ENCODE results near the gene REPIN1. TPM values are rescaled to one million over a fixed set of nuclear protein-coding genes. Genes with fewer than 3 reads are reported as not detected.

Gene REPIN1
- total RNA-seq, 1 experiment from 2014 or later: 189 TPM

- TF ChIP-seq, protein P1, sequence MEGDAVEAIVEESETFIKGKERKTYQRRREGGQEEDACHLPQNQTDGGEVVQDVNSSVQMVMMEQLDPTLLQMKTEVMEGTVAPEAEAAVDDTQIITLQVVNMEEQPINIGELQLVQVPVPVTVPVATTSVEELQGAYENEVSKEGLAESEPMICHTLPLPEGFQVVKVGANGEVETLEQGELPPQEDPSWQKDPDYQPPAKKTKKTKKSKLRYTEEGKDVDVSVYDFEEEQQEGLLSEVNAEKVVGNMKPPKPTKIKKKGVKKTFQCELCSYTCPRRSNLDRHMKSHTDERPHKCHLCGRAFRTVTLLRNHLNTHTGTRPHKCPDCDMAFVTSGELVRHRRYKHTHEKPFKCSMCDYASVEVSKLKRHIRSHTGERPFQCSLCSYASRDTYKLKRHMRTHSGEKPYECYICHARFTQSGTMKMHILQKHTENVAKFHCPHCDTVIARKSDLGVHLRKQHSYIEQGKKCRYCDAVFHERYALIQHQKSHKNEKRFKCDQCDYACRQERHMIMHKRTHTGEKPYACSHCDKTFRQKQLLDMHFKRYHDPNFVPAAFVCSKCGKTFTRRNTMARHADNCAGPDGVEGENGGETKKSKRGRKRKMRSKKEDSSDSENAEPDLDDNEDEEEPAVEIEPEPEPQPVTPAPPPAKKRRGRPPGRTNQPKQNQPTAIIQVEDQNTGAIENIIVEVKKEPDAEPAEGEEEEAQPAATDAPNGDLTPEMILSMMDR (IDR thresholded peaks at IDR 0.05; ENCODE audit: unreplicated experiment): no peak
- peaks cover 55% of the 10 kb centered on the region for H3K4me1 Mint-ChIP-seq (ENCODE audit: low read depth, unreplicated experiment)
- peak overlapping the region; percentile 96 for H3K4me3 Mint-ChIP-seq (ENCODE audit: low read depth, unreplicated experiment)
- peaks cover 61% of the 10 kb centered on the region for H3K36me3 Mint-ChIP-seq (ENCODE audit: insufficient read depth, unreplicated experiment)
- no peaks in the 10 kb centered on the region for H3K9me3 Mint-ChIP-seq (ENCODE audit: low read depth, unreplicated experiment)
- intact Hi-C loops (cut with micrococcal nuclease; ENCODE audit: unreplicated experiment): no loop called here
- peak overlapping the region; percentile 65 for H3K27ac Mint-ChIP-seq (ENCODE audit: unreplicated experiment)
- TSS peak; percentile 97 for BruUV-seq (replicated peaks)
- peak; percentile 76 for DNase-seq
- CTCF ChIA-PET: interaction anchor here (0.8 to 1.0 kb wide), 2 partner anchors 10 to 28 kb away, joined by 3 to 4 read pairs; partner anchors contain the start of gene REPIN1
- H3K27me3 Mint-ChIP-seq (ENCODE audit: unreplicated experiment): no peaks in the 10 kb centered on the region
Observed at GRCh38 chr7:150378115-150378852, 9.7 kb downstream of the REPIN1 start.

DNA sequence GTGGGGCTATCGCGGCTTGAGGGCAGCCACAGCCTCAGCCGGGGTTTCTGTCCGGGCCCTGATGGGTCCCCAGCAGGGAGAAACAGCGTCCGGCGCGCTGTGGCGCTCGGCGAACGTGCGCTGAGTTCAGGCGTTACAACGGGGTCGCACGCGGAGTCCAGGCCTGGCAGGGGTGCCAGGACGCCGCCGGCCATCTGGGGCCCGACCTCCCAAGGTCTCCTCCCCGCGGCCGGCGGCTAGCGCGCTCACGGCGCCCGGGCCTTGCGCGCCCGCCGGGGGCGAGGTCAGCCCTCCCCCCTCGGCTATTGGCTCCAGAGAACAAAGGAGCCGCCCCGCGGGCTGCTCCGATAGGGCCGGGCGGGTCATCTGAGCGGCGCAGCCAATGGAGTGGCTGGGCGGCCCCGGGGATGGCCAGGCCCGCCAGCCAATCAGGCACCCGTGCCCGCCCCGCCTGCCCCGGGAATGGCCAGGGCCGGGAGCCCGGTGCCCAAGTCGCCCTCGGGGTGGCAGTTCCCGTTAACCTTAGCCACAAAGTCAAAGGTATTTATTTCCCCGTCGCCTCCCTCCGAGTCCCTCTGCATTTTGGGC is 10.3 kb downstream of the REPIN1 start, which contains the start of gene ZNF775:
Gene ZNF775, plus strand, starts transcription at position 478 of the 588 bp plus-strand sequence. CDS start 9,141 bp downstream, outside the sequence.
- TF ChIP-seq, protein P1 (IDR thresholded peaks at IDR 0.05; ENCODE audit: unreplicated experiment): no peak
- DNase-seq: peak; percentile 97
- Mint-ChIP-seq H3K27ac (ENCODE audit: unreplicated experiment) (peak within 1 kb of the TSS; percentile 85), H3K9me3 (ENCODE audit: low read depth, unreplicated experiment) (no peaks in the 10 kb centered on the region), H3K36me3 (ENCODE audit: insufficient read depth, unreplicated experiment) (peaks cover 55% of the 10 kb centered on the region), H3K4me3 (ENCODE audit: low read depth, unreplicated experiment) (peak within 1 kb of the TSS; percentile 96), H3K27me3 (ENCODE audit: unreplicated experiment) (no peaks in the 10 kb centered on the region), H3K4me1 (ENCODE audit: low read depth, unreplicated experiment) (peaks cover 49% of the 10 kb centered on the region)
- CTCF ChIA-PET: interaction anchor here (0.8 kb wide), 1 partner anchor 11 kb away, joined by 3 read pairs; the partner anchor contains the start of gene REPIN1
- no TSS peak for BruUV-seq (replicated peaks)
- intact Hi-C loops (cut with micrococcal nuclease; ENCODE audit: unreplicated experiment): no loop called here

- intact Hi-C loops (cut with micrococcal nuclease; ENCODE audit: unreplicated experiment): no loop called here
- BruUV-seq (replicated peaks): no TSS peak
- CTCF ChIA-PET: no interaction called here
Observed at GRCh38 chr7:150379441-150380379, 11.1 kb downstream of the REPIN1 start.

More at GRCh38 chr7:150379441-150380379, 11.1 kb downstream of the REPIN1 start:
- Mint-ChIP-seq H3K36me3 (ENCODE audit: insufficient read depth, unreplicated experiment) (peaks cover 47% of the 10 kb centered on the region), H3K4me3 (ENCODE audit: low read depth, unreplicated experiment) (peak overlapping the region; percentile 96), H3K9me3 (ENCODE audit: low read depth, unreplicated experiment) (no peaks in the 10 kb centered on the region), H3K27ac (ENCODE audit: unreplicated experiment) (peak overlapping the region; percentile 85), H3K27me3 (ENCODE audit: unreplicated experiment) (no peaks in the 10 kb centered on the region), H3K4me1 (ENCODE audit: low read depth, unreplicated experiment) (peaks cover 41% of the 10 kb centered on the region)
- DNase-seq: no peak
- TF ChIP-seq, protein P1 (IDR thresholded peaks at IDR 0.05; ENCODE audit: unreplicated experiment): no peak
